K562 (cell line): ENCODE results near the gene SLC39A7. TPM values are rescaled to one million over a fixed set of nuclear protein-coding genes. Genes with fewer than 3 reads are reported as not detected.

Experiments
- ATAC-seq: fragments of 200-7000 bp; cut with Tn5 transposase; 3 replicates; pipeline ENCODE4 v1.9.1; 2020; ENCODE audit warnings: moderate library complexity
- BruUV-seq: library from RNA; stranded (reverse); fragments of 400-500 nt; replicated peaks from 2 replicates; lab custom pipeline; 2021; lab: Mats Ljungman, UMichigan
- CTCF ChIA-PET: fragments of 300-600 bp; formaldehyde crosslinking; extraction: SDS; loops from one replicate; lab custom pipeline; 2021; ENCODE audit warnings: low intra/inter-chr PET ratio; lab: Yijun Ruan, JAX
- POLR2A ChIA-PET: fragments of 300-600, 350-650 bp; sonication (Branson Sonifier 250); formaldehyde crosslinking; extraction: SDS; loops from one replicate; lab custom pipeline; 2021; ENCODE audit warnings: antibody characterized with exemption, inconsistent platforms; lab: Yijun Ruan, JAX
- DNase-seq, 4 experiments: peaks; one replicate each; pipeline versions ENCODE4 v3.0.0 to v3.0.0-alpha.2; 2011 to 2018; ENCODE audit warnings: low spot score in 3 of 4, mixed read lengths in 3 of 4; ENCODE audit errors: extremely low read depth in 1 of 4
- FAIRE-seq: peaks from 2 replicates; lab custom pipeline; 2011; peaks lifted over from hg19 to GRCh38; lab: Jason Lieb, UNC
- H2AFZ ChIP-seq: 2 replicates; pipeline ENCODE4 v1.6.0; 2011; ENCODE audit warnings: low read depth, low read length, control low read depth, inconsistent platforms
- H3K27ac ChIP-seq: fragments of 200-600 bp; 3 replicates; pipeline ENCODE4 v1.8.0; 2011; ENCODE audit warnings: low read depth, mild to moderate bottlenecking, control low read depth, inconsistent platforms, low read length, moderate library complexity, mixed read lengths; ENCODE audit errors: extremely low read depth
- H3K27me3 ChIP-seq, 2 experiments: fragments of 300-600 bp in 1 of 2; 2 replicates in 1 of 2; 3 replicates in 1 of 2; pipeline versions ENCODE4 v1.6.0 to v1.8.0; 2011; ENCODE audit warnings: inconsistent platforms in 2 of 2, low read length in 2 of 2, mild to moderate bottlenecking in 1 of 2, mixed read lengths in 1 of 2, moderate library complexity in 1 of 2; ENCODE audit not compliant: control insufficient read depth in 2 of 2, insufficient read depth in 2 of 2
- H3K36me3 ChIP-seq: fragments of 300-600 bp; 3 replicates; pipeline ENCODE4 v1.8.0; 2011; ENCODE audit warnings: mild to moderate bottlenecking, low read length, inconsistent platforms; ENCODE audit not compliant: control insufficient read depth, insufficient read depth
- H3K4me1 ChIP-seq, 2 experiments: fragments of 200-600 bp in 1 of 2; replicated peaks in 1 of 2; 2 replicates in 1 of 2; 3 replicates in 1 of 2; pipeline versions ENCODE4 v1.5.1 to v1.8.0; 2011; ENCODE audit warnings: inconsistent platforms in 2 of 2, low read length in 2 of 2, mild to moderate bottlenecking in 1 of 2, mixed read lengths in 1 of 2, moderate library complexity in 1 of 2; ENCODE audit not compliant: control insufficient read depth in 2 of 2, insufficient read depth in 2 of 2
- H3K4me2 ChIP-seq: 2 replicates; pipeline ENCODE4 v1.6.1; 2011; ENCODE audit warnings: low read length, control low read depth, inconsistent platforms, mixed read lengths; ENCODE audit not compliant: insufficient read depth
- H3K4me3 ChIP-seq: fragments of 200-600 bp; sonication (generic), shearing (Covaris generic); 2 replicates; pipeline ENCODE4 v1.5.1; 2016; ENCODE audit warnings: control low read depth, inconsistent platforms
- H3K79me2 ChIP-seq: fragments of 200-600 bp; 3 replicates; pipeline ENCODE4 v1.8.0; 2011; ENCODE audit warnings: low read length, inconsistent platforms; ENCODE audit not compliant: control insufficient read depth, insufficient read depth
- H3K9ac ChIP-seq, 2 experiments: 2 replicates each; pipeline versions ENCODE4 v1.6.0 to v1.6.1; 2011; ENCODE audit warnings: low read depth in 2 of 2, low read length in 2 of 2, control low read depth in 1 of 2, inconsistent platforms in 1 of 2, mild to moderate bottlenecking in 1 of 2, mixed read lengths in 1 of 2; ENCODE audit not compliant: insufficient read depth in 1 of 2
- H3K9me1 ChIP-seq: one replicate; pipeline ENCODE4 v1.6.0; 2011; ENCODE audit warnings: inconsistent platforms, mild to moderate bottlenecking, low read length, moderate library complexity; ENCODE audit not compliant: control insufficient read depth, insufficient read depth
- H3K9me3 ChIP-seq: replicated peaks from 2 replicates; pipeline ENCODE4 v1.5.1; 2011; ENCODE audit warnings: low read depth, low read length, inconsistent platforms; ENCODE audit not compliant: control insufficient read depth, insufficient read depth
- H4K20me1 ChIP-seq: replicated peaks from 2 replicates; pipeline ENCODE4 v1.6.1; 2011; ENCODE audit warnings: low read length, inconsistent platforms, mixed read lengths; ENCODE audit not compliant: control insufficient read depth, insufficient read depth
- BRF1 ChIP-seq: IDR thresholded peaks from 3 replicates; pipeline ENCODE4 v1.6.1; 2011; ENCODE audit warnings: borderline replicate concordance, mild to moderate bottlenecking; ENCODE audit not compliant: insufficient read length; ENCODE audit errors: extremely low read depth
- CEBPG ChIP-seq, 3 experiments: fragments of 200-800 bp in 1 of 3; sonication (Bioruptor generic) in 1 of 3; sonication (generic) in 1 of 3; formaldehyde crosslinking in 1 of 3; IDR thresholded peaks in 2 of 3; conservative IDR thresholded peaks in 1 of 3; 2 replicates each; pipeline versions ENCODE4 v1.6.1 to v1.8.0; 2016 to 2022; ENCODE audit warnings: missing compliant biosample characterization in 2 of 3, missing genetic modification characterization in 2 of 3, mild to moderate bottlenecking in 1 of 3, missing genetic modification reagents in 1 of 3
- EHMT2 ChIP-seq: fragments of 450-650 bp; IDR thresholded peaks from 2 replicates; pipeline ENCODE4 v1.6.1; 2018; ENCODE audit warnings: antibody characterized with exemption
- FOXA3 ChIP-seq, 2 experiments: fragments of 450-650 bp in 1 of 2; sonication (generic) in 1 of 2; formaldehyde crosslinking; IDR thresholded peaks in 1 of 2; conservative IDR thresholded peaks in 1 of 2; 2 replicates each; pipeline versions ENCODE4 v1.4.0 to v1.8.0; 2020 to 2022; ENCODE audit warnings: mild to moderate bottlenecking in 2 of 2, missing genetic modification reagents in 1 of 2
- NCOA4 ChIP-seq: fragments of 450-650 bp; IDR thresholded peaks from 2 replicates; pipeline ENCODE4 v1.6.1; 2018; ENCODE audit warnings: mild to moderate bottlenecking; ENCODE audit not compliant: partially characterized antibody
- POLR3A ChIP-seq: IDR thresholded peaks from 2 replicates; pipeline ENCODE4 v1.6.1; 2011; ENCODE audit warnings: borderline replicate concordance, mild to moderate bottlenecking, moderate library complexity; ENCODE audit not compliant: insufficient read length, insufficient read depth; ENCODE audit errors: extremely low read depth
- TRIM28 ChIP-seq: fragments of 450-650 bp; IDR thresholded peaks from 2 replicates; pipeline ENCODE4 v1.6.1; 2017
- WHSC1 ChIP-seq: IDR thresholded peaks from one replicate; pipeline ENCODE4 v1.6.1; 2012; ENCODE audit warnings: low read length, control low read depth, inconsistent platforms
- WGBS: fragments of 100-300 bp; shearing (Covaris generic); methylation state at CpG from one replicate; pipeline ENCODE4 v1.1.6; 2016; ENCODE audit warnings: low coverage, mixed read lengths; ENCODE audit not compliant: insufficient coverage; ENCODE audit errors: missing lambda C conversion rate; 5-methylcytosine and 5-hydroxymethylcytosine counted together
- in situ Hi-C: fragments of 300-500 bp; cut with MboI; formaldehyde crosslinking; loops from 4 replicates; pipeline ENCODE4 v1.15.0; 2018; ENCODE audit warnings: inconsistent platforms, mixed read lengths
- intact Hi-C: fragments of 100-400 bp; cut with micrococcal nuclease; formaldehyde crosslinking; loops from 2 replicates; pipeline ENCODE4 v1.14.2; 2022
- polyA plus RNA-seq, 8 experiments: library from polyadenylated mRNA; depleted of rRNA in 4 of 8; stranded (reverse) in 5 of 8; unstranded in 3 of 8; fragments of >200 nt; fragmentation: Nextera tagmentation in 2 of 8; fragmentation: Illumina TruSeq in 1 of 8; extraction: Ambion mirVana in 2 of 8; extraction: Trizol in 1 of 8; gene quantifications; 2 replicates each; pipeline versions ENCODE4 v1.2.1 to v1.2.3, GENCODE V29; 2011 to 2014; ENCODE audit warnings: inconsistent platforms in 1 of 8, missing spikeins in 1 of 8
- total RNA-seq, 7 experiments: library from RNA; depleted of rRNA in 6 of 7; stranded (reverse); fragments of >200 nt in 6 of 7; fragmentation: Illumina TruSeq in 2 of 7; extraction: Trizol in 2 of 7; gene quantifications; 2 replicates each; pipeline versions ENCODE4 v1.2.1 to v1.2.3, GENCODE V29; 2011 to 2021; ENCODE audit warnings: low replicate concordance in 1 of 7
- TF ChIP-seq, protein P1 (sequence below): sonication (generic); formaldehyde crosslinking; IDR thresholded peaks from 2 replicates; pipeline ENCODE4 v1.8.0; 2022; ENCODE audit warnings: mild to moderate bottlenecking, missing genetic modification reagents
- TF ChIP-seq, protein P2 (sequence below), 3 experiments: fragments of 200-800 bp in 1 of 3; fragments of 250-450 bp in 1 of 3; fragments of 450-650 bp in 1 of 3; sonication (Bioruptor Pico) in 1 of 3; sonication (Bioruptor generic) in 1 of 3; formaldehyde crosslinking in 1 of 3; IDR thresholded peaks; 2 replicates each; pipeline versions ENCODE4 v1.6.1 to v1.8.0; 2016 to 2022; ENCODE audit warnings: mild to moderate bottlenecking in 2 of 3, missing genetic modification characterization in 2 of 3, missing compliant biosample characterization in 1 of 3, moderate library complexity in 1 of 3
- TF ChIP-seq, protein P3 (sequence below): sonication (generic); formaldehyde crosslinking; IDR thresholded peaks from 2 replicates; pipeline ENCODE4 v1.9.0; 2022; ENCODE audit warnings: mild to moderate bottlenecking, missing genetic modification reagents

The SLC39A7 gene
- total and polyA plus RNA-seq, 9 of the 15 experiments (the other 6 are each of a cell fraction or from before 2014, with no cell fraction given) = 21.7 to 169 (median 121) TPM

DNA sequence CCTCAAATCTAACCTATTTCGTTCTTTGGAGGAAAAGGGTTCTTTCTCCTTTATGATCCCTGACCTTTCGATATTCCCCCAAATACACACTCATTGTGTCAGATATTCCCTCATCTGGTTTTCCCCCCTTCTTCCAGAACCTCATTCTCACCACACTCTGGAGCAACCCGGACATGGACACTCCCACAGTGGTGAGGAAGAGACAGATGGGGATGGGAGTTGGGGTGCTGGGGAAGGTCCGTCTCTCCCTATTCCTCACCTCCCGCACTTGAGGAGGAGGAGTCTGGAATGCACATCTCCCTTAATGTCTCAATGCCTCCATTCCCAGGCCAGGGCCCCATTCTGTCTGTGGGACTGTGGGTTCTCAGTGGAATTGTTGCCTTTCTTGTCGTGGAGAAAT, 1.3 kb downstream of the SLC39A7 start:
- H3K27me3 ChIP-seq = no peaks in the 10 kb centered on the region
- ChIA-PET CTCF (no interaction called here), POLR2A (interaction anchor here (0.6 to 1.8 kb wide), 4 partner anchors 10 to 112 kb away, joined by 3 to 9 read pairs (median 4); no protein-coding TSS in a partner anchor)
- intact Hi-C loops = loop anchor here (2.0 to 5.0 kb wide), 4 partner anchors 47 to 1070 kb away; partner anchors contain the start of genes FKBPL and PHF1
- in situ Hi-C loops = no loop called here
- H3K4me2 ChIP-seq = peak overlapping the region; percentile 100
- H3K27ac ChIP-seq = peak overlapping the region; percentile 99; the same call in 2 of the 3 replicates
- TF ChIP-seq EHMT2 (no peak), NCOA4 (no peak), BRF1 (no peak), WHSC1 (no peak), POLR3A (no peak), TRIM28 (no peak), CEBPG (CRISPR knock-in tag; IDR thresholded peaks at IDR 0.05) (no peak), CEBPG (tag; conservative IDR thresholded peaks at IDR 0.05 in 1 of 2, IDR thresholded peaks at IDR 0.05 in 1 of 2) (no peak), FOXA3 (CRISPR knock-in tag; conservative IDR thresholded peaks at IDR 0.05 in 1 of 2, IDR thresholded peaks at IDR 0.05 in 1 of 2) (0 out of 4 replicates have a peak, but pooled peaks of 1 of the 2 experiments have one; percentile 30)
- TF ChIP-seq, protein P1, sequence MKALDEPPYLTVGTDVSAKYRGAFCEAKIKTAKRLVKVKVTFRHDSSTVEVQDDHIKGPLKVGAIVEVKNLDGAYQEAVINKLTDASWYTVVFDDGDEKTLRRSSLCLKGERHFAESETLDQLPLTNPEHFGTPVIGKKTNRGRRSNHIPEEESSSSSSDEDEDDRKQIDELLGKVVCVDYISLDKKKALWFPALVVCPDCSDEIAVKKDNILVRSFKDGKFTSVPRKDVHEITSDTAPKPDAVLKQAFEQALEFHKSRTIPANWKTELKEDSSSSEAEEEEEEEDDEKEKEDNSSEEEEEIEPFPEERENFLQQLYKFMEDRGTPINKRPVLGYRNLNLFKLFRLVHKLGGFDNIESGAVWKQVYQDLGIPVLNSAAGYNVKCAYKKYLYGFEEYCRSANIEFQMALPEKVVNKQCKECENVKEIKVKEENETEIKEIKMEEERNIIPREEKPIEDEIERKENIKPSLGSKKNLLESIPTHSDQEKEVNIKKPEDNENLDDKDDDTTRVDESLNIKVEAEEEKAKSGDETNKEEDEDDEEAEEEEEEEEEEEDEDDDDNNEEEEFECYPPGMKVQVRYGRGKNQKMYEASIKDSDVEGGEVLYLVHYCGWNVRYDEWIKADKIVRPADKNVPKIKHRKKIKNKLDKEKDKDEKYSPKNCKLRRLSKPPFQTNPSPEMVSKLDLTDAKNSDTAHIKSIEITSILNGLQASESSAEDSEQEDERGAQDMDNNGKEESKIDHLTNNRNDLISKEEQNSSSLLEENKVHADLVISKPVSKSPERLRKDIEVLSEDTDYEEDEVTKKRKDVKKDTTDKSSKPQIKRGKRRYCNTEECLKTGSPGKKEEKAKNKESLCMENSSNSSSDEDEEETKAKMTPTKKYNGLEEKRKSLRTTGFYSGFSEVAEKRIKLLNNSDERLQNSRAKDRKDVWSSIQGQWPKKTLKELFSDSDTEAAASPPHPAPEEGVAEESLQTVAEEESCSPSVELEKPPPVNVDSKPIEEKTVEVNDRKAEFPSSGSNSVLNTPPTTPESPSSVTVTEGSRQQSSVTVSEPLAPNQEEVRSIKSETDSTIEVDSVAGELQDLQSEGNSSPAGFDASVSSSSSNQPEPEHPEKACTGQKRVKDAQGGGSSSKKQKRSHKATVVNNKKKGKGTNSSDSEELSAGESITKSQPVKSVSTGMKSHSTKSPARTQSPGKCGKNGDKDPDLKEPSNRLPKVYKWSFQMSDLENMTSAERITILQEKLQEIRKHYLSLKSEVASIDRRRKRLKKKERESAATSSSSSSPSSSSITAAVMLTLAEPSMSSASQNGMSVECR = 0 out of 2 replicates have a peak, but pooled peaks have one; percentile 5
- TF ChIP-seq, protein P2, sequence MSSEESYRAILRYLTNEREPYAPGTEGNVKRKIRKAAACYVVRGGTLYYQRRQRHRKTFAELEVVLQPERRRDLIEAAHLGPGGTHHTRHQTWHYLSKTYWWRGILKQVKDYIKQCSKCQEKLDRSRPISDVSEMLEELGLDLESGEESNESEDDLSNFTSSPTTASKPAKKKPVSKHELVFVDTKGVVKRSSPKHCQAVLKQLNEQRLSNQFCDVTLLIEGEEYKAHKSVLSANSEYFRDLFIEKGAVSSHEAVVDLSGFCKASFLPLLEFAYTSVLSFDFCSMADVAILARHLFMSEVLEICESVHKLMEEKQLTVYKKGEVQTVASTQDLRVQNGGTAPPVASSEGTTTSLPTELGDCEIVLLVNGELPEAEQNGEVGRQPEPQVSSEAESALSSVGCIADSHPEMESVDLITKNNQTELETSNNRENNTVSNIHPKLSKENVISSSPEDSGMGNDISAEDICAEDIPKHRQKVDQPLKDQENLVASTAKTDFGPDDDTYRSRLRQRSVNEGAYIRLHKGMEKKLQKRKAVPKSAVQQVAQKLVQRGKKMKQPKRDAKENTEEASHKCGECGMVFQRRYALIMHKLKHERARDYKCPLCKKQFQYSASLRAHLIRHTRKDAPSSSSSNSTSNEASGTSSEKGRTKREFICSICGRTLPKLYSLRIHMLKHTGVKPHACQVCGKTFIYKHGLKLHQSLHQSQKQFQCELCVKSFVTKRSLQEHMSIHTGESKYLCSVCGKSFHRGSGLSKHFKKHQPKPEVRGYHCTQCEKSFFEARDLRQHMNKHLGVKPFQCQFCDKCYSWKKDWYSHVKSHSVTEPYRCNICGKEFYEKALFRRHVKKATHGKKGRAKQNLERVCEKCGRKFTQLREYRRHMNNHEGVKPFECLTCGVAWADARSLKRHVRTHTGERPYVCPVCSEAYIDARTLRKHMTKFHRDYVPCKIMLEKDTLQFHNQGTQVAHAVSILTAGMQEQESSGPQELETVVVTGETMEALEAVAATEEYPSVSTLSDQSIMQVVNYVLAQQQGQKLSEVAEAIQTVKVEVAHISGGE (CRISPR knock-in tag; IDR thresholded peaks at IDR 0.05) = no peak
- TF ChIP-seq, protein P3, sequence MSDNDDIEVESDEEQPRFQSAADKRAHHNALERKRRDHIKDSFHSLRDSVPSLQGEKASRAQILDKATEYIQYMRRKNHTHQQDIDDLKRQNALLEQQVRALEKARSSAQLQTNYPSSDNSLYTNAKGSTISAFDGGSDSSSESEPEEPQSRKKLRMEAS (CRISPR knock-in tag) = peak; percentile 27; the same call in 1 of the 2 replicates
- peak overlapping the region; percentile 65 for H3K4me3 ChIP-seq
- no peak for DNase-seq
- H3K9me3 ChIP-seq = no peaks in the 10 kb centered on the region
- BruUV-seq = no TSS peak
- peak overlapping the region; percentile 97 to 100; a peak in 3 of 4 replicates for H3K9ac ChIP-seq
- no peak overlapping the region for H2AFZ ChIP-seq
- no peak for ATAC-seq
- H4K20me1 ChIP-seq = peaks cover 22% of the 10 kb centered on the region
- H3K9me1 ChIP-seq = peaks cover 3% of the 10 kb centered on the region
- 6% methylated on average over 5 of the region's 6 CpGs for WGBS
- FAIRE-seq = no peak
- peaks cover 74% of the 10 kb centered on the region for H3K79me2 ChIP-seq
- peaks cover 55 to 62% of the 10 kb centered on the region in 2 experiments; a peak in 4 of 5 replicates for H3K4me1 ChIP-seq
- H3K36me3 ChIP-seq = peaks cover 41% of the 10 kb centered on the region
